CD14-positive monocyte (primary cell): ENCODE data around the gene RUNDC1. TPM values are rescaled to one million over a fixed set of nuclear protein-coding genes. Genes with fewer than 3 reads are reported as not detected.
"Not testable (repeated sequence)": the region's sequence is repeated elsewhere in the genome, so short reads cannot be mapped to it uniquely, and the experiment has no call there.

Experiments
- DNase-seq, 3 donors: peaks; one replicate each; pipeline ENCODE4 v3.0.0-alpha.2; 2011 to 2022
- H2AFZ ChIP-seq: 2 replicates; pipeline ENCODE4 v1.6.0; 2012; ENCODE audit warnings: mild to moderate bottlenecking, low read depth, low read length, inconsistent platforms; ENCODE audit not compliant: insufficient read depth, poor library complexity, severe bottlenecking
- H3K27ac ChIP-seq, 2 donors: 1 replicate in 1 of 2; 2 replicates in 1 of 2; pipeline ENCODE4 v1.5.1; 2012 to 2013; ENCODE audit warnings: low read length in 2 of 2, control low read depth in 1 of 2, inconsistent platforms in 1 of 2, low read depth in 1 of 2, mild to moderate bottlenecking in 1 of 2
- H3K27me3 ChIP-seq, 2 donors: one replicate each; pipeline versions ENCODE4 v1.6.0 to v1.6.1; 2011 to 2013; ENCODE audit warnings: low read length in 2 of 2; ENCODE audit not compliant: control insufficient read depth in 2 of 2, insufficient read depth in 2 of 2
- H3K36me3 ChIP-seq, 2 donors: replicated peaks in 1 of 2; 1 replicate in 1 of 2; 2 replicates in 1 of 2; pipeline versions ENCODE4 v1.5.1 to v1.6.1; 2012 to 2013; ENCODE audit warnings: low read length in 2 of 2, control low read depth in 1 of 2, inconsistent platforms in 1 of 2, mild to moderate bottlenecking in 1 of 2; ENCODE audit not compliant: insufficient read depth in 2 of 2, control insufficient read depth in 1 of 2
- H3K4me1 ChIP-seq, 2 donors: 1 replicate in 1 of 2; 2 replicates in 1 of 2; pipeline versions ENCODE4 v1.5.1 to v1.6.1; 2012 to 2013; ENCODE audit warnings: low read length in 2 of 2, control low read depth in 1 of 2, inconsistent platforms in 1 of 2, mild to moderate bottlenecking in 1 of 2, moderate library complexity in 1 of 2; ENCODE audit not compliant: insufficient read depth in 2 of 2, control insufficient read depth in 1 of 2
- H3K4me2 ChIP-seq: replicated peaks from 2 replicates; pipeline ENCODE3; 2012; ENCODE audit warnings: low read length, moderate library complexity, mild to moderate bottlenecking; ENCODE audit not compliant: poor library complexity, severe bottlenecking; ENCODE audit errors: extremely low read depth
- H3K4me3 ChIP-seq, 3 experiments: fragments of 200-600 bp in 1 of 3; sonication (generic) in 1 of 3; replicated peaks in 1 of 3; 1 replicate in 2 of 3; 2 replicates in 1 of 3; pipeline ENCODE4 v1.5.1; 2011 to 2013; ENCODE audit warnings: low read length in 3 of 3, mild to moderate bottlenecking in 3 of 3, control low read depth in 2 of 3, low read depth in 2 of 3, inconsistent platforms in 1 of 3, moderate library complexity in 1 of 3
- H3K79me2 ChIP-seq: 2 replicates; pipeline ENCODE4 v1.6.0; 2012; ENCODE audit warnings: mild to moderate bottlenecking, control low read depth, inconsistent platforms, low read length, moderate library complexity; ENCODE audit not compliant: insufficient read depth
- H3K9ac ChIP-seq: 2 replicates; pipeline ENCODE4 v1.6.0; 2017; ENCODE audit warnings: low read length, mild to moderate bottlenecking; ENCODE audit not compliant: insufficient read depth, poor library complexity, severe bottlenecking
- H3K9me3 ChIP-seq, 2 donors: replicated peaks in 1 of 2; 1 replicate in 1 of 2; 2 replicates in 1 of 2; pipeline versions ENCODE4 v1.5.1 to v1.6.1; 2012 to 2013; ENCODE audit warnings: low read length in 2 of 2, control low read depth in 1 of 2; ENCODE audit not compliant: control insufficient read depth in 1 of 2, insufficient read depth in 1 of 2
- H4K20me1 ChIP-seq: 2 replicates; pipeline ENCODE4 v1.6.0; 2012; ENCODE audit warnings: mild to moderate bottlenecking, low read length, control low read depth, moderate library complexity; ENCODE audit not compliant: insufficient read depth
- H3K27ac Mint-ChIP-seq, 7 donors: one replicate each; pipeline ENCODE4 v1.8.0; 2020; ENCODE audit warnings: mild to moderate bottlenecking in 7 of 7, mixed read lengths in 7 of 7, moderate library complexity in 6 of 7, inconsistent platforms in 2 of 7
- H3K27me3 Mint-ChIP-seq, 3 donors: one replicate each; pipeline ENCODE4 v1.8.0; 2021 to 2022; ENCODE audit warnings: low read depth in 3 of 3, mild to moderate bottlenecking in 3 of 3, mixed read lengths in 3 of 3, moderate library complexity in 3 of 3, inconsistent platforms in 1 of 3
- H3K36me3 Mint-ChIP-seq, 2 donors: one replicate each; pipeline ENCODE4 v1.8.0; 2020; ENCODE audit warnings: mixed read lengths in 2 of 2, inconsistent platforms in 1 of 2, mild to moderate bottlenecking in 1 of 2
- H3K4me1 Mint-ChIP-seq: one replicate; pipeline ENCODE4 v1.8.0; 2020; ENCODE audit warnings: mild to moderate bottlenecking, mixed read lengths
- H3K4me3 Mint-ChIP-seq, 2 donors: one replicate each; pipeline ENCODE4 v1.8.0; 2020; ENCODE audit warnings: mild to moderate bottlenecking in 2 of 2, mixed read lengths in 2 of 2, moderate library complexity in 1 of 2
- H3K9me3 Mint-ChIP-seq, 7 donors: one replicate each; pipeline ENCODE4 v1.8.0; 2020 to 2022; ENCODE audit warnings: mixed read lengths in 7 of 7, mild to moderate bottlenecking in 6 of 7, moderate library complexity in 6 of 7, inconsistent platforms in 2 of 7
- WGBS: methylation state at CpG from one replicate; pipeline ENCODE4 v1.1.5; 2013; ENCODE audit warnings: missing lambda C conversion rate; ENCODE audit not compliant: insufficient coverage; 5-methylcytosine and 5-hydroxymethylcytosine counted together
- intact Hi-C, 2 donors: fragments of 100-400 bp; cut with micrococcal nuclease; formaldehyde crosslinking; loops; one replicate each; pipeline versions ENCODE4 v1.15.0 to v1.15.1; 2023
- polyA plus RNA-seq, 3 donors: library from polyadenylated mRNA; depleted of rRNA in 1 of 3; unstranded in 2 of 3; stranded (reverse) in 1 of 3; fragments of 300-500 nt in 2 of 3; fragments of >200 nt in 1 of 3; fragmentation: Illumina TruSeq in 2 of 3; gene quantifications; 1 replicate in 2 of 3; 2 replicates in 1 of 3; pipeline ENCODE4 v1.2.3, GENCODE V29; 2012 to 2021
- TF ChIP-seq, protein P1 (sequence below): fragments of 200-600 bp; IDR thresholded peaks from one replicate; pipeline ENCODE4 v1.8.0; 2022; ENCODE audit warnings: antibody characterized with exemption, mild to moderate bottlenecking

RUNDC1 gene
- polyA plus RNA-seq, 3 donors: 7.5 to 10.3 (median 9.9) TPM

- Histone ChIP-seq H3K9me3 (no peaks in the 10 kb centered on the region), H3K4me3 (no peak overlapping the region), H3K79me2 (peaks cover 9% of the 10 kb centered on the region), H3K27ac (no peak overlapping the region), H4K20me1 (peaks cover 7% of the 10 kb centered on the region), H3K27me3 (no peaks in the 10 kb centered on the region), H2AFZ (no peak overlapping the region), H3K9ac (no peak overlapping the region), H3K36me3 (peaks cover 65 to 83% of the 10 kb centered on the region in 2 donors), H3K4me2 (no peak overlapping the region), H3K4me1 (peaks cover 0 to 4% of the 10 kb centered on the region in 2 donors)
- TF ChIP-seq, protein P1, sequence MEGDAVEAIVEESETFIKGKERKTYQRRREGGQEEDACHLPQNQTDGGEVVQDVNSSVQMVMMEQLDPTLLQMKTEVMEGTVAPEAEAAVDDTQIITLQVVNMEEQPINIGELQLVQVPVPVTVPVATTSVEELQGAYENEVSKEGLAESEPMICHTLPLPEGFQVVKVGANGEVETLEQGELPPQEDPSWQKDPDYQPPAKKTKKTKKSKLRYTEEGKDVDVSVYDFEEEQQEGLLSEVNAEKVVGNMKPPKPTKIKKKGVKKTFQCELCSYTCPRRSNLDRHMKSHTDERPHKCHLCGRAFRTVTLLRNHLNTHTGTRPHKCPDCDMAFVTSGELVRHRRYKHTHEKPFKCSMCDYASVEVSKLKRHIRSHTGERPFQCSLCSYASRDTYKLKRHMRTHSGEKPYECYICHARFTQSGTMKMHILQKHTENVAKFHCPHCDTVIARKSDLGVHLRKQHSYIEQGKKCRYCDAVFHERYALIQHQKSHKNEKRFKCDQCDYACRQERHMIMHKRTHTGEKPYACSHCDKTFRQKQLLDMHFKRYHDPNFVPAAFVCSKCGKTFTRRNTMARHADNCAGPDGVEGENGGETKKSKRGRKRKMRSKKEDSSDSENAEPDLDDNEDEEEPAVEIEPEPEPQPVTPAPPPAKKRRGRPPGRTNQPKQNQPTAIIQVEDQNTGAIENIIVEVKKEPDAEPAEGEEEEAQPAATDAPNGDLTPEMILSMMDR: no peak
- intact Hi-C loops: loop anchor here in 1 of 2 donors (10.0 kb wide), 1 partner anchor 147 kb away; the partner anchor contains the start of gene AOC2
- Mint-ChIP-seq H3K36me3 (peaks cover 76 to 90% of the 10 kb centered on the region in 2 donors), H3K27ac (peak overlapping the region in 1 of 7 donors; percentile 2), H3K27me3 (peaks cover 0 to 2% (median 0%) of the 10 kb centered on the region in 3 donors), H3K4me3 (no peak overlapping the region), H3K4me1 (no peaks in the 10 kb centered on the region), H3K9me3 (no peaks in the 10 kb centered on the region)
- 93% methylated on average over 4 of the region's 6 CpGs for WGBS
- DNase-seq: no peak
Measured at GRCh38 chr17:42991471-42991870, 11.1 kb downstream of the RUNDC1 start.

GRCh38 chr17:42992872-42993271 lies 12.5 kb downstream of the RUNDC1 start:
- Histone ChIP-seq H3K36me3 (peaks cover 52 to 69% of the 10 kb centered on the region in 2 donors), H3K4me2 (no peak overlapping the region), H3K4me1 (peaks cover 7% of the 10 kb centered on the region in 2 donors), H3K9me3 (no peaks in the 10 kb centered on the region), H3K79me2 (no peaks in the 10 kb centered on the region), H3K9ac (no peak overlapping the region), H2AFZ (no peak overlapping the region), H4K20me1 (peaks cover 7% of the 10 kb centered on the region), H3K27ac (no peak overlapping the region), H3K4me3 (no peak overlapping the region), H3K27me3 (no peaks in the 10 kb centered on the region)
- peaks cover 0 to 2% (median 0%) of the 10 kb centered on the region in 3 donors for H3K27me3 Mint-ChIP-seq
- no peaks in the 10 kb centered on the region for H3K9me3 Mint-ChIP-seq
- intact Hi-C loops: loop anchor here in 1 of 2 donors (10.0 kb wide), 1 partner anchor 148 kb away; the partner anchor contains the start of gene AOC2
- H3K4me3 Mint-ChIP-seq: no peak overlapping the region
- WGBS: 97% methylated on average over 4 of the region's 5 CpGs
- H3K4me1 Mint-ChIP-seq: peaks cover 10% of the 10 kb centered on the region
- H3K27ac Mint-ChIP-seq: no peak overlapping the region
- TF ChIP-seq, protein P1: no peak
- H3K36me3 Mint-ChIP-seq: peaks cover 65 to 76% of the 10 kb centered on the region in 2 donors
- DNase-seq: no peak

- intact Hi-C loops: loop anchor here in 1 of 2 donors (10.0 kb wide), 1 partner anchor 149 kb away; the partner anchor contains the start of gene AOC2
- not testable (repeated sequence) for H3K79me2 ChIP-seq, H3K27me3 Mint-ChIP-seq, H3K4me2 ChIP-seq, DNase-seq, H3K9ac ChIP-seq, H3K27ac ChIP-seq, H3K9me3 Mint-ChIP-seq, H2AFZ ChIP-seq, H3K4me3 ChIP-seq, H3K4me3 Mint-ChIP-seq, H3K9me3 ChIP-seq, H3K27me3 ChIP-seq
- no CpG with 5 or more reads among the region's 10 CpGs for WGBS
- peaks cover 54 to 66% of the 10 kb centered on the region in 2 donors for H3K36me3 Mint-ChIP-seq
- Histone ChIP-seq H3K36me3 (peaks cover 43 to 59% of the 10 kb centered on the region in 2 donors), H4K20me1 (peaks cover 10% of the 10 kb centered on the region), H3K4me1 (peaks cover 10 to 13% of the 10 kb centered on the region in 2 donors)
- H3K4me1 Mint-ChIP-seq: peaks cover 14% of the 10 kb centered on the region
- peak overlapping the region in 1 of 7 donors; percentile 21 for H3K27ac Mint-ChIP-seq
Measured at GRCh38 chr17:42993913-42994312, 13.5 kb downstream of the RUNDC1 start.
